Esophagus squamous epithelium (tissue), 5 donors: Measurements from ENCODE around the gene PAF1. TPM values are rescaled to one million over a fixed set of nuclear protein-coding genes. Genes with fewer than 3 reads are reported as not detected.

Experiments used
- DNase-seq: peaks from one replicate; lab custom pipeline; 2025; lab: John Stamatoyannopoulos, UW
- H3K27ac ChIP-seq, 4 donors: fragments of 200-600 bp; sonication (generic); one replicate each; pipeline ENCODE4 v1.5.1; 2016 to 2019; ENCODE audit warnings: mild to moderate bottlenecking in 1 of 4
- H3K27me3 ChIP-seq, 4 donors: fragments of 200-600 bp; sonication (generic); 1 replicate in 3 of 4; 2 replicates in 1 of 4; pipeline versions ENCODE4 v1.5.1 to v1.6.0; 2017 to 2021; ENCODE audit warnings: antibody characterized with exemption in 1 of 4
- H3K36me3 ChIP-seq, 3 donors: fragments of 200-600 bp; sonication (generic); one replicate each; pipeline ENCODE4 v1.5.1; 2016 to 2019
- H3K4me1 ChIP-seq, 3 donors: fragments of 200-600 bp; sonication (generic); one replicate each; pipeline ENCODE4 v1.5.1; 2017 to 2019
- H3K4me3 ChIP-seq, 4 donors: fragments of 200-600 bp; sonication (generic); 1 replicate in 3 of 4; 2 replicates in 1 of 4; pipeline ENCODE4 v1.5.1; 2016 to 2019; ENCODE audit warnings: mild to moderate bottlenecking in 2 of 4, moderate library complexity in 1 of 4
- H3K9me3 ChIP-seq, 3 donors: fragments of 200-600 bp; sonication (generic); one replicate each; pipeline ENCODE4 v1.5.1; 2016 to 2019
- POLR2A ChIP-seq, 4 donors: fragments of 450-650 bp; IDR thresholded peaks; one replicate each; pipeline ENCODE4 v1.6.1; 2017; ENCODE audit warnings: antibody characterized with exemption in 4 of 4, mild to moderate bottlenecking in 4 of 4, moderate library complexity in 3 of 4
- WGBS, 2 donors: methylation state at CpG; one replicate each; pipeline ENCODE4 v1.1.5; 2018; 5-methylcytosine and 5-hydroxymethylcytosine counted together
- intact Hi-C: fragments of 100-400 bp; cut with DNase I; formaldehyde crosslinking; loops from one replicate; pipeline ENCODE4 v1.15.0; 2022
- total RNA-seq, 4 donors: library from RNA; depleted of rRNA; stranded (reverse); fragments of >200 nt; gene quantifications; one replicate each; pipeline ENCODE4 v1.1.0, GENCODE V29; 2016
- TF ChIP-seq, protein P1 (sequence below), 6 experiments: fragments of 450-650 bp in 4 of 6; fragments of 200-600 bp in 2 of 6; sonication (generic) in 2 of 6; IDR thresholded peaks; one replicate each; pipeline ENCODE4 v1.5.1; 2016 to 2019; ENCODE audit warnings: antibody characterized with exemption in 6 of 6, mild to moderate bottlenecking in 4 of 6, moderate library complexity in 4 of 6
- donor health status: DM: yes; HTN: yes; CAD: no.

PAF1 gene
- total RNA-seq, 4 donors from 2014 or later = 35.4 to 53.6 (median 38.1) TPM

DNA sequence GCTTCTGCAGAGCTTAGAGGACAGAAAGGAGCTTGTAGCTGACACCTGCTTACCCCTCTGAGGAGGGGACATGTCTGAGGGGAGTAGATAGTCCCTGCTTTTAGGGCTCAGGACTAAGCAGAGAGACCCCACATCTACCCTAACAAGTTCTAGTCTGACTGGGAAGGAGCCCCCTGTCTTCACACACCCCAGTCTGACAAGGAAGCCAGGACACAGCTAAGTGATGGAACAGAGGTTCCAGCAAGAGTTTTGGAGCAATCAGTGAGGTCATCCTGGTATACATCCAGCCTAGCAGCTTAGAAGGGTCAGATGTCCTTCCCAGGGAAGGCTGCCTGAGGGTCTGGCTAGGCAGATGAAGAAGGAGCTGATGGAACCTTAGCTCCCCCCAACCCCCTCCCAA lies 15.0 kb downstream of the PAF1 start:
- no peaks in the 10 kb centered on the region for H3K27me3 ChIP-seq
- DNase-seq = no peak
- H3K27ac ChIP-seq = no peak overlapping the region
- H3K4me3 ChIP-seq = no peak overlapping the region
- intact Hi-C loops = no loop called here
- H3K4me1 ChIP-seq = peaks cover 4 to 33% (median 23%) of the 10 kb centered on the region in 3 donors
- no peak for TF ChIP-seq POLR2A (IDR thresholded peaks at IDR 0.05)
- TF ChIP-seq, protein P1, sequence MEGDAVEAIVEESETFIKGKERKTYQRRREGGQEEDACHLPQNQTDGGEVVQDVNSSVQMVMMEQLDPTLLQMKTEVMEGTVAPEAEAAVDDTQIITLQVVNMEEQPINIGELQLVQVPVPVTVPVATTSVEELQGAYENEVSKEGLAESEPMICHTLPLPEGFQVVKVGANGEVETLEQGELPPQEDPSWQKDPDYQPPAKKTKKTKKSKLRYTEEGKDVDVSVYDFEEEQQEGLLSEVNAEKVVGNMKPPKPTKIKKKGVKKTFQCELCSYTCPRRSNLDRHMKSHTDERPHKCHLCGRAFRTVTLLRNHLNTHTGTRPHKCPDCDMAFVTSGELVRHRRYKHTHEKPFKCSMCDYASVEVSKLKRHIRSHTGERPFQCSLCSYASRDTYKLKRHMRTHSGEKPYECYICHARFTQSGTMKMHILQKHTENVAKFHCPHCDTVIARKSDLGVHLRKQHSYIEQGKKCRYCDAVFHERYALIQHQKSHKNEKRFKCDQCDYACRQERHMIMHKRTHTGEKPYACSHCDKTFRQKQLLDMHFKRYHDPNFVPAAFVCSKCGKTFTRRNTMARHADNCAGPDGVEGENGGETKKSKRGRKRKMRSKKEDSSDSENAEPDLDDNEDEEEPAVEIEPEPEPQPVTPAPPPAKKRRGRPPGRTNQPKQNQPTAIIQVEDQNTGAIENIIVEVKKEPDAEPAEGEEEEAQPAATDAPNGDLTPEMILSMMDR (IDR thresholded peaks at IDR 0.05) = no peak
- H3K9me3 ChIP-seq = no peaks in the 10 kb centered on the region
- H3K36me3 ChIP-seq = peaks cover 29 to 100% (median 61%) of the 10 kb centered on the region in 3 donors

DNA sequence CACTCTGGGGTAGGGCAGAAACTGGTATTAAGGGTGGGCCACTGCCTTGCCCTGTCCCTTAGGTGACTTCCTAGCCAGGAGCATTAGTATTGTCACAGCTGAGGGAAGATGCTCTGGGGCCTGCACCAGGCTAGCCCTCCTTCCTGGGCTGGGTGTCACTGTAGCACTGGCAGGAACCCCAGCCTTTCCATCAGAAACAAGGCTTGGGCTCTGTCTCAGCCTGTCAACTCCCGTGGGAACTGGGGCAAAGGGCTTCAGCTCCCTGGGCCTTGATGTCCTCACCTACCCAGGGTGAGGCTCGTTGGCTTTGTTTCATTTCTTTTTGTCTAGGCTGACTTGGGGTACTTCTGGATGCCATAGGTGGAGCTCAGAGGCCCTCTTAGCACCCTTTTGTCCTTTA lies 18.0 kb downstream of the PAF1 start:
- peak overlapping the region in 1 of 4 donors; percentile 32 for H3K4me3 ChIP-seq
- no peaks in the 10 kb centered on the region for H3K9me3 ChIP-seq
- peaks cover 4 to 45% (median 23%) of the 10 kb centered on the region in 3 donors for H3K4me1 ChIP-seq
- DNase-seq = no peak
- intact Hi-C loops = no loop called here
- 85% methylated on average over 2 of the region's 2 CpGs; no CpG with 5 or more reads in 1 of the 2 donors for WGBS, 2 donors
- H3K36me3 ChIP-seq = peaks cover 18 to 100% (median 56%) of the 10 kb centered on the region in 3 donors
- no peak for TF ChIP-seq POLR2A (IDR thresholded peaks at IDR 0.05)
- TF ChIP-seq, protein P1 (IDR thresholded peaks at IDR 0.05) = no peak
- H3K27me3 ChIP-seq = no peaks in the 10 kb centered on the region
- H3K27ac ChIP-seq = peak overlapping the region; percentile 79 to 97 (median 88)

DNA sequence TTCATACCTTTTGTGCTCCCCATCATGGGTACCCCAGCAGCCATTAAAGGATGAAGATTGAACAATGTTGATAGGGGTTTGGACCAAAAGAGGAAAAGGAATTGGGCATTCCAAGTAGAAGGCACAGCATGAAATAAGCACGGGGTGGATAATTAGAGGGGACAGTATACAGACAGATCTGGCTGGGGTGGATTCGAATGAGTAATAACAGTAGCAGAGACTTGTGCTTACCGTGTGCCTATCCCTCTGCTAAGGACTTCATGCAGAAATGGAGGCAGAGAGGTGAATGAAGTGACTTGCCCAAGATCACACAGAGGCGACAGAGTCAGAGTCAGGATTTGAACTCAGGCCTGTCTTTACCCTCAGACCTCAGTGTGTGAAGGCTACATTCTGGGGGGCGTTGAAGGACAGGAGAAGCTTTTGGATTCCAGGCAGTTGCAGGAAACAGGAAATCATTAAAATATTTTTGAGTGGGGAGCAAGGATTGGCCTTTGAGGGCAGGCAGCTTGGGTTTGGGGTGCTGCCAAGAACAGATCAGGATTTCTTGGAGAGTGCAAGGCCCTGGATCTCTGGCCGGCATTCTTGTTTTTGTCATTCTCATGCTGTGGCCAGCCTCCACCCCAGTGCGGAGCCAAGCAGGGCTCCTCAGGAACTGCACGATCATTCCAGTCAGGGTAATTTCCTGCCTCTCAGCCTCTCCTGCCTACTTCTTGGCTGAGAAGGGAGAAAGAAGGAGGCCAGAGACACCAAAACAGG lies 18.7 kb downstream of the PAF1 start:
- no peak for TF ChIP-seq POLR2A (IDR thresholded peaks at IDR 0.05)
- TF ChIP-seq, protein P1 (IDR thresholded peaks at IDR 0.05) = no peak
- intact Hi-C loops = no loop called here
- Histone ChIP-seq H3K9me3 (no peaks in the 10 kb centered on the region), H3K4me3 (peak overlapping the region in 1 of 4 donors; percentile 32), H3K4me1 (peaks cover 4 to 45% (median 23%) of the 10 kb centered on the region in 3 donors), H3K27me3 (no peaks in the 10 kb centered on the region), H3K27ac (peak overlapping the region; percentile 79 to 97 (median 88)), H3K36me3 (peaks cover 11 to 100% (median 48%) of the 10 kb centered on the region in 3 donors)
- WGBS, 2 donors = 45 to 70% methylated on average over 7 of the region's 8 CpGs
- DNase-seq = no peak

DNA sequence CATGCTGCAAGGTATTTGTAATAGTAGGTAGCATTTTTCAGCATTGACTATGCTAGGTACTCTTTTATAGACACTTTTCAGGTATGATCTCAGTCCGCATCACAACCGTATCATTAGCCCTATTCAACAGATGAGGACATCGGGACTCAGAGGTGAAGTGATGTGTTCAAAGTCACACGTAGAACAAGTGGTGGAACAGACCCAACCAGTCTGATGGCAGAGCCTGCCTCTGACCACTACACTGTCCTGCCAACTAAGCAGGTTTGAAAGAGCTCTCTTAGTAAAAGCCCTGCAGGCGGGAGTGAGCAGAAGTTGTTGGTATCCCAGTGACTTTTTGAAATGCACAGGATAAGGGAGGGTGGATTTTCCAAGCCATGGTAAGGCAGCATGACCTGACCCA lies 20.2 kb downstream of the PAF1 start:
- Histone ChIP-seq H3K36me3 (peaks cover 2 to 100% (median 34%) of the 10 kb centered on the region in 3 donors), H3K4me1 (peaks cover 4 to 45% (median 23%) of the 10 kb centered on the region in 3 donors), H3K27me3 (no peaks in the 10 kb centered on the region), H3K4me3 (no peak overlapping the region), H3K9me3 (no peaks in the 10 kb centered on the region), H3K27ac (peak overlapping the region; percentile 31 to 97 (median 88))
- DNase-seq = no peak
- TF ChIP-seq, protein P1 (IDR thresholded peaks at IDR 0.05) = no peak
- TF ChIP-seq POLR2A (IDR thresholded peaks at IDR 0.05) = no peak
- 77 to 89% methylated on average over 4 to 5 of the region's 5 CpGs for WGBS, 2 donors
- intact Hi-C loops = no loop called here

DNA sequence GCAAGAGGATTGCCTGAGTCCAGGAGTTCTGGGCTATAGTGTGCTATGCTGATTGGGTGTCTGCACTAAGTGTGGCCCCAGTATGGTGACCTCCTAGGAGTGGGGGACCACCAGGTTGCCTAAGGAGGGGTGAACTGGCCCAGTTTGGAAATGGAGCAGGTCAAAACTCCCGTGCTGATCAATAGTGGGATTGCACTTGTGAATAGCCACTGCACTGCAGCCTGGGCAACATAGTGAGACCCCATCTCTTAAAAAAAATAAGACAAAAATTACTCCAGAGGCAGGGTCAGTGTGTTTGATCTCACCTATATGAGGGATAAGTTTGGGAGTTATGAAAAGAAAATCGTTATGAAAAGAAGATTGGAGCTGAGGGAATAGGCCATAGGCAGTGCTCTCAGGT lies 21.7 kb downstream of the PAF1 start:
- 79 to 89% methylated on average over 2 of the region's 2 CpGs for WGBS, 2 donors
- H3K27me3 ChIP-seq = no peaks in the 10 kb centered on the region
- no peak for TF ChIP-seq POLR2A (IDR thresholded peaks at IDR 0.05)
- TF ChIP-seq, protein P1 (IDR thresholded peaks at IDR 0.05) = no peak
- intact Hi-C loops = no loop called here
- H3K36me3 ChIP-seq = peaks cover 7 to 100% (median 25%) of the 10 kb centered on the region in 3 donors
- H3K27ac ChIP-seq = peak overlapping the region in 2 of 4 donors; percentile 30 to 40
- H3K4me3 ChIP-seq = no peak overlapping the region
- peaks cover 4 to 59% (median 23%) of the 10 kb centered on the region in 3 donors for H3K4me1 ChIP-seq
- no peak for DNase-seq
- H3K9me3 ChIP-seq = no peaks in the 10 kb centered on the region
